C4-2B (cell line): ENCODE results near the gene COL2A1.
A peak's percentile ranks its signal among the peaks of the same experiment; 100 is the strongest.

Source experiments
- H3K27ac ChIP-seq: fragments of 450-650 bp; 2 replicates; pipeline ENCODE4 v1.5.1; 2017
- CTCF ChIP-seq: fragments of 450-650 bp; conservative IDR thresholded peaks from 2 replicates; pipeline ENCODE4 v1.5.1; 2017; ENCODE audit warnings: mild to moderate bottlenecking
- ZFX ChIP-seq: fragments of 450-650 bp; IDR thresholded peaks from 2 replicates; pipeline ENCODE4 v1.6.1; 2017

The COL2A1 gene

GRCh38 chr12:47955059-47955458 lies 49.2 kb downstream of the COL2A1 start:
- H3K27ac ChIP-seq = no peak overlapping the region
- TF ChIP-seq ZFX (no peak), CTCF (no peak)

GRCh38 chr12:47954467-47955045 lies 49.7 kb downstream of the COL2A1 start:
- no peak for TF ChIP-seq ZFX
- no peak for TF ChIP-seq CTCF
- H3K27ac ChIP-seq = no peak overlapping the region

GRCh38 chr12:47954058-47954457 lies 50.2 kb downstream of the COL2A1 start:
- TF ChIP-seq ZFX (no peak), CTCF (no peak)

GRCh38 chr12:47950856-47951468 lies 53.3 kb downstream of the COL2A1 start:
- TF ChIP-seq CTCF (no peak), ZFX (no peak)
- H3K27ac ChIP-seq = no peak overlapping the region

More at GRCh38 chr12:47954058-47954457, 50.2 kb downstream of the COL2A1 start:
- H3K27ac ChIP-seq = no peak overlapping the region

GRCh38 chr12:47949441-47950341 lies 54.6 kb downstream of the COL2A1 start:
- H3K27ac ChIP-seq = peak overlapping the region; percentile 18; the same call in 1 of the 2 replicates
- TF ChIP-seq ZFX (no peak), CTCF (peak; percentile 98)

- TF ChIP-seq CTCF (no peak), ZFX (no peak)
- H3K27ac ChIP-seq = peak overlapping the region; percentile 55; the same call in 1 of the 2 replicates
These were observed 56.9 kb downstream of the COL2A1 start for GRCh38 chr12:47947341-47947740.
